B cell (primary cell): Measurements from ENCODE around the gene MAMLD1. TPM values are rescaled to one million over a fixed set of nuclear protein-coding genes. Genes with fewer than 3 reads are reported as not detected.

ENCODE experiments used
- ATAC-seq: fragments of 200-7000 bp; cut with Tn5 transposase; one replicate; pipeline ENCODE4 v1.10.0; 2021; ENCODE audit warnings: low read depth, mild to moderate bottlenecking, moderate number of reproducible peaks, moderate library complexity
- CTCF ChIA-PET: fragments of 350-600 bp; sonication (Branson Sonifier 250); formaldehyde crosslinking; loops from one replicate; lab custom pipeline; 2021; ENCODE audit warnings: antibody characterized with exemption, inconsistent platforms; lab: Charles Lee
- POLR2A ChIA-PET: fragments of 350-600 bp; sonication (Branson Sonifier 250); formaldehyde crosslinking; loops from one replicate; lab custom pipeline; 2021; ENCODE audit warnings: antibody characterized with exemption; lab: Charles Lee
- DNase-seq: peaks from one replicate; pipeline ENCODE4 v3.0.0; 2013
- H2AFZ ChIP-seq: 2 replicates; pipeline ENCODE4 v1.6.1; 2012; ENCODE audit warnings: mild to moderate bottlenecking, low read depth, low read length; ENCODE audit not compliant: insufficient read depth, poor library complexity, severe bottlenecking
- H3K27ac ChIP-seq, 2 donors: 1 replicate in 1 of 2; 2 replicates in 1 of 2; pipeline ENCODE4 v1.5.1; 2012 to 2013; ENCODE audit warnings: low read length in 2 of 2, mild to moderate bottlenecking in 2 of 2, moderate library complexity in 1 of 2
- H3K27me3 ChIP-seq, 4 experiments: fragments of 200-600 bp in 1 of 4; sonication (generic) in 1 of 4; replicated peaks in 1 of 4; 1 replicate in 2 of 4; 2 replicates in 2 of 4; pipeline versions ENCODE4 v1.6.1 to v1.7.0; 2013 to 2016; ENCODE audit warnings: low read length in 3 of 4, mild to moderate bottlenecking in 2 of 4, mixed read lengths in 1 of 4, moderate library complexity in 1 of 4; ENCODE audit not compliant: insufficient read depth in 4 of 4, control insufficient read depth in 3 of 4; ENCODE audit errors: control extremely low read depth in 1 of 4
- H3K36me3 ChIP-seq, 2 experiments: replicated peaks in 1 of 2; 1 replicate in 1 of 2; 2 replicates in 1 of 2; pipeline versions ENCODE4 v1.6.1 to v1.7.1; 2013; ENCODE audit warnings: low read length in 1 of 2; ENCODE audit not compliant: insufficient read depth in 2 of 2, control insufficient read depth in 1 of 2; ENCODE audit errors: control extremely low read depth in 1 of 2, extremely low read depth in 1 of 2
- H3K4me1 ChIP-seq, 2 donors: fragments of 200-600 bp in 1 of 2; sonication (generic) in 1 of 2; 1 replicate in 1 of 2; 2 replicates in 1 of 2; pipeline versions ENCODE4 v1.5.1 to v1.6.1; 2013 to 2017; ENCODE audit warnings: low read length in 2 of 2; ENCODE audit not compliant: control insufficient read depth in 2 of 2, insufficient read depth in 2 of 2
- H3K4me2 ChIP-seq: replicated peaks from 2 replicates; pipeline ENCODE3; 2012; ENCODE audit warnings: mild to moderate bottlenecking, low read depth, low read length; ENCODE audit not compliant: poor library complexity, severe bottlenecking
- H3K4me3 ChIP-seq, 5 experiments: fragments of 200-600 bp in 1 of 5; sonication (generic) in 1 of 5; 1 replicate in 3 of 5; 2 replicates in 2 of 5; pipeline versions ENCODE4 v1.5.1 to v1.7.0; 2011 to 2016; ENCODE audit warnings: low read length in 4 of 5, mild to moderate bottlenecking in 4 of 5, low read depth in 2 of 5, control low read depth in 1 of 5, moderate library complexity in 1 of 5; ENCODE audit not compliant: insufficient read depth in 1 of 5; ENCODE audit errors: control extremely low read depth in 1 of 5, extremely low read depth in 1 of 5
- H3K79me2 ChIP-seq: fragments of 200-600 bp; sonication (generic); one replicate; pipeline ENCODE4 v1.6.0; 2016; ENCODE audit warnings: low read length; ENCODE audit not compliant: control insufficient read depth, insufficient read depth
- H3K9ac ChIP-seq: fragments of 200-600 bp; sonication (generic); 2 replicates; pipeline ENCODE4 v1.6.1; 2017; ENCODE audit warnings: mild to moderate bottlenecking, low read length, moderate library complexity
- H3K9me3 ChIP-seq, 3 donors: one replicate each; pipeline versions ENCODE4 v1.6.1 to v1.7.1; 2013; ENCODE audit warnings: low read length in 2 of 3; ENCODE audit not compliant: control insufficient read depth in 2 of 3, insufficient read depth in 1 of 3; ENCODE audit errors: control extremely low read depth in 1 of 3
- H4K20me1 ChIP-seq: 2 replicates; pipeline ENCODE4 v1.6.0; 2012; ENCODE audit warnings: mild to moderate bottlenecking, low read length; ENCODE audit not compliant: insufficient read depth, control insufficient read depth, poor library complexity, severe bottlenecking
- H3K27ac Mint-ChIP-seq: one replicate; pipeline ENCODE4 v1.8.0; 2021; ENCODE audit warnings: mixed read lengths
- H3K27me3 Mint-ChIP-seq: one replicate; pipeline ENCODE4 v1.8.0; 2021; ENCODE audit warnings: mixed read lengths
- H3K4me1 Mint-ChIP-seq: one replicate; pipeline ENCODE4 v1.8.0; 2021; ENCODE audit warnings: mixed read lengths
- H3K4me3 Mint-ChIP-seq: one replicate; pipeline ENCODE4 v1.8.0; 2021; ENCODE audit warnings: mixed read lengths
- H3K9me3 Mint-ChIP-seq: one replicate; pipeline ENCODE4 v1.8.0; 2022; ENCODE audit warnings: mixed read lengths; ENCODE audit not compliant: insufficient read depth
- CTCF ChIP-seq: fragments of 200-600 bp; IDR thresholded peaks from one replicate; pipeline ENCODE4 v1.8.0; 2022; ENCODE audit warnings: antibody characterized with exemption, mild to moderate bottlenecking
- EZH2 ChIP-seq: IDR thresholded peaks from 2 replicates; pipeline ENCODE4 v1.6.1; 2012; ENCODE audit warnings: borderline replicate concordance, low read depth, mild to moderate bottlenecking, moderate library complexity, low read length; ENCODE audit not compliant: insufficient read depth, poor library complexity, severe bottlenecking
- WGBS: methylation state at CpG from one replicate; pipeline ENCODE4 v1.1.5; 2013; ENCODE audit warnings: missing lambda C conversion rate; ENCODE audit not compliant: insufficient coverage; 5-methylcytosine and 5-hydroxymethylcytosine counted together
- intact Hi-C: fragments of 100-400 bp; cut with micrococcal nuclease; formaldehyde crosslinking; loops from one replicate; pipeline ENCODE4 v1.10.0; 2022
- polyA plus RNA-seq: library from polyadenylated mRNA; depleted of rRNA; stranded (reverse); fragments of >200 nt; gene quantifications from 2 replicates; pipeline ENCODE4 v1.2.3, GENCODE V29; 2012
- total RNA-seq, 2 donors: library from RNA; stranded (reverse); fragments of 120-200 nt in 1 of 2; gene quantifications; 1 replicate in 1 of 2; 2 replicates in 1 of 2; pipeline versions ENCODE4 v1.2.3 to v1.2.4, GENCODE V29; 2013 to 2022

Gene MAMLD1
- total and polyA plus RNA-seq, 2 donors (not counting 1 experiment from before 2014, with no cell fraction given), result 1.4 to 1.9 TPM

GRCh38 chrX:150377005-150377404 is 13.9 kb downstream of the MAMLD1 start:
- WGBS, result no CpG with 5 or more reads among the region's 3 CpGs
- no peak overlapping the region for H3K4me3 ChIP-seq
- H3K4me1 Mint-ChIP-seq, result no peaks in the 10 kb centered on the region
- CTCF ChIA-PET, result interaction anchor here (0.7 kb wide), 1 partner anchor 9 kb away, joined by 3 read pairs; no protein-coding TSS in a partner anchor
- no peaks in the 10 kb centered on the region for H3K4me1 ChIP-seq
- no peaks in the 10 kb centered on the region for H3K9me3 ChIP-seq
- no peak overlapping the region for H3K4me3 Mint-ChIP-seq
- H3K9ac ChIP-seq, result no peak overlapping the region
- no peak for ATAC-seq
- H3K79me2 ChIP-seq, result no peaks in the 10 kb centered on the region
- no peak overlapping the region for H3K27ac ChIP-seq
- DNase-seq, result no peak
- H3K27ac Mint-ChIP-seq, result no peak overlapping the region
- H3K36me3 ChIP-seq, result no peaks in the 10 kb centered on the region
- intact Hi-C loops, result no loop called here
- no peaks in the 10 kb centered on the region for H3K9me3 Mint-ChIP-seq
- H3K27me3 Mint-ChIP-seq, result peaks cover 5% of the 10 kb centered on the region
- H3K4me2 ChIP-seq, result no peak overlapping the region
- no peak for TF ChIP-seq EZH2
- no peak for TF ChIP-seq CTCF
- H4K20me1 ChIP-seq, result no peaks in the 10 kb centered on the region
- POLR2A ChIA-PET, result no interaction called here
- no peak overlapping the region for H2AFZ ChIP-seq
- H3K27me3 ChIP-seq, result no peaks in the 10 kb centered on the region

- no peak for TF ChIP-seq EZH2
- Histone ChIP-seq H4K20me1 (no peaks in the 10 kb centered on the region), H3K4me2 (no peak overlapping the region), H3K4me3 (no peak overlapping the region), H3K36me3 (no peaks in the 10 kb centered on the region), H2AFZ (no peak overlapping the region), H3K9me3 (no peaks in the 10 kb centered on the region), H3K4me1 (no peaks in the 10 kb centered on the region), H3K79me2 (no peaks in the 10 kb centered on the region), H3K27me3 (no peaks in the 10 kb centered on the region), H3K9ac (no peak overlapping the region), H3K27ac (no peak overlapping the region)
- WGBS, result no CpG with 5 or more reads among the region's 1 CpG
- H3K4me1 Mint-ChIP-seq, result no peaks in the 10 kb centered on the region
- no peaks in the 10 kb centered on the region for H3K9me3 Mint-ChIP-seq
- no peak overlapping the region for H3K27ac Mint-ChIP-seq
- DNase-seq (no peak), ATAC-seq (no peak)
- CTCF ChIA-PET, result no interaction called here
- H3K27me3 Mint-ChIP-seq, result no peaks in the 10 kb centered on the region
- intact Hi-C loops, result no loop called here
- POLR2A ChIA-PET, result no interaction called here
- no peak overlapping the region for H3K4me3 Mint-ChIP-seq
These were observed 41.9 kb downstream of the MAMLD1 start for GRCh38 chrX:150405006-150405405.
